IPS DF 6.9 (cell line): ENCODE results near the gene CYGB.
"Not testable (repeated sequence)": the region's sequence is repeated elsewhere in the genome, so short reads cannot be mapped to it uniquely, and the experiment has no call there.

Source experiments
- DNase-seq: peaks from one replicate; pipeline ENCODE4 v3.0.0-alpha.2; 2013; ENCODE audit warnings: low read depth, low spot score
- H3K27ac ChIP-seq: one replicate; pipeline ENCODE4 v1.5.1; 2013; ENCODE audit warnings: low read length, control low read depth
- H3K27me3 ChIP-seq: 2 replicates; pipeline ENCODE4 v1.6.1; 2013; ENCODE audit warnings: mild to moderate bottlenecking, low read length; ENCODE audit not compliant: control insufficient read depth, insufficient read depth
- H3K36me3 ChIP-seq: 2 replicates; pipeline ENCODE4 v1.6.1; 2013; ENCODE audit warnings: low read length; ENCODE audit not compliant: control insufficient read depth, insufficient read depth
- H3K4me1 ChIP-seq: 2 replicates; pipeline ENCODE4 v1.6.1; 2013; ENCODE audit warnings: low read length; ENCODE audit not compliant: control insufficient read depth, insufficient read depth
- H3K4me3 ChIP-seq: 2 replicates; pipeline ENCODE4 v1.5.1; 2013; ENCODE audit warnings: mild to moderate bottlenecking, low read length
- H3K9me3 ChIP-seq: 2 replicates; pipeline ENCODE4 v1.6.1; 2013; ENCODE audit warnings: low read length, inconsistent platforms; ENCODE audit not compliant: control insufficient read depth, insufficient read depth
- WGBS: extraction: QIAGEN DNeasy Blood & Tissue Kit; methylation state at CpG from one replicate; pipeline ENCODE4 v1.1.7; 2013; ENCODE audit warnings: mixed read lengths, missing lambda C conversion rate; ENCODE audit not compliant: insufficient read length, insufficient coverage; 5-methylcytosine and 5-hydroxymethylcytosine counted together

CYGB gene

DNA sequence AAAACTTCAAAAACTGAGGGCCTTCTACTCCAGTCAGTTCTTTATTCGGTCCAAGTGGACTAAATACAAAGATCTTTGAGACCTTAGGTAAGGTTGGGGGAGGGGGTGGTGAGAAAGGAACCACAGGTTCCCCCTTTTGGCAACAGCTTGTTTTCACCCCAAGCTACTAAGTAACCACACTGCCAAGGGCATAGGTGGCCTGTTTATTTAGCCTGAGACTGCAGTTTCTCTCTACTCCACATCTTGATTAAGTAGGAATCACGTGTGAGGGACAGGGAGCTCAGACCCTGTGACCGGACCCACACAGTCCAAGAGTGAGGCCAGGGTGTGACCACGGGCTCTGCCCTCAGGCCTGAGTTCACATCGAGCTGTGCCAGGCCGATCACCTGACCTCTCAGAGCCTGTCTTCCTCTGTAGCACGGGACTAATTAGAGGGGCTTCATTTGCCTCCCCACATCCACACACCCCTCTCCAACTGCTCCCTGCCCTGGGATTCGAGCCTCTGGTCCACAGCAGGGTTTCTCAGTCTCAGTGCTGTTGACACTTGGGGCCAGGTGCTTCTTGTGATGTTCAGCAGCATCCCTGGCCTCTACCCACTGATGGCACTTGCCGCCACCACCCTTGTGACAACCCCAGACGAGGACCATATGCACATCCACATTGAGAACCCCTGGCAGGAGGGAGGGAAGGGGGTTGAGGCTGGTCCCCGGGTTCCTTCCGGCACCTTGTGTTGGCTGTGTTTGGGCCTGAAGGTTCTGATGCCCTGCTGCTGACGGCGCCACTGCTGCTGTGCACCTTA, 30.3 kb upstream of the CYGB start:
- H3K27me3 ChIP-seq, result no peaks in the 10 kb centered on the region
- H3K4me1 ChIP-seq, result peaks cover 3% of the 10 kb centered on the region; the same call in 1 of the 2 replicates
- WGBS, result no CpG with 5 or more reads among the region's 14 CpGs
- no peaks in the 10 kb centered on the region for H3K9me3 ChIP-seq
- no peak for DNase-seq
- peaks cover 12% of the 10 kb centered on the region; the same call in 1 of the 2 replicates for H3K36me3 ChIP-seq
- H3K4me3 ChIP-seq, result no peak overlapping the region
- no peak overlapping the region for H3K27ac ChIP-seq

DNA sequence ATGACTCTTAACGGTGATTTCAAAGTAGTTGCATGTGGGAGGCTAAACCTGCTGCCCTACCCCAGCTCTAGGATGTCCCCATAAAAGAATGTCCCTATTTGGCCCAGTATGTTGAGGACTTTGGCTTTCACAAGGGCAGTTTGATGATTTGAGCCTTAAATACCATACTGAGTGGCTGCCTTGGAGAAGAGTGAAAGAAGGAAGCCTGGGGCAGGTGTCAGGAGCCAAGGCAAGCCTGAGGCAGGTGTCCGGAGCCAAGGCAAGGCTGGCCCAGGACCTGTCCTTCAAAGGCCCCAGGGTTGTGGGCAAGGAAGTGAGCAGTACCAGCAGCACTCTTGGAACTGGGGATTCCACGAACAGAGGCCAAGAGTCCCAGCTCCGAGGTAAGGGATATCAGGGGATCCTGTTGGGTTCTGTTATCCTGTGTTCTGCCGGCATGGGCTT, 29.5 kb upstream of the CYGB start:
- WGBS, result no CpG with 5 or more reads among the region's 5 CpGs
- Histone ChIP-seq H3K27ac (no peak overlapping the region), H3K36me3 (peaks cover 17% of the 10 kb centered on the region; the same call in 1 of the 2 replicates), H3K9me3 (no peaks in the 10 kb centered on the region), H3K4me3 (no peak overlapping the region), H3K27me3 (no peaks in the 10 kb centered on the region), H3K4me1 (peaks cover 3% of the 10 kb centered on the region; the same call in 1 of the 2 replicates)
- DNase-seq, result no peak

DNA sequence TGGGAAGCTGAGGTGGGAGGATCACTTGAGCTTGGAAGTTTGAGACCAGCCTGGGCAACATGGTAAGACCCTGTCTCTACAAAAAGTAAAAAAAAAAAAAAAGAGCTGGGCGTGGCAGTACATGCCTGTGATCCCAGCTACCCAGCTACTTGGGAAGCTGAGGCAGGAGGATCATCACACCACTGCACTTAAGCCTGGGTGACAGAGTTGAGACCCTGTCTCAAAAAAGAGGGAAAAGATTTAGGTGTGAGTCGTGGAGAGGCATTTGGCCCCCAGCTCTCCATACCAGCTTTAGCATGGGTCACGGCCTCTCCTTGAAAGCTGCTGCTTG, 29.1 kb upstream of the CYGB start:
- H3K4me3 ChIP-seq, result no peak overlapping the region
- no peak overlapping the region for H3K27ac ChIP-seq
- H3K27me3 ChIP-seq, result no peaks in the 10 kb centered on the region
- peaks cover 3% of the 10 kb centered on the region; the same call in 1 of the 2 replicates for H3K4me1 ChIP-seq
- peaks cover 21% of the 10 kb centered on the region; the same call in 1 of the 2 replicates for H3K36me3 ChIP-seq
- H3K9me3 ChIP-seq, result no peaks in the 10 kb centered on the region
- DNase-seq, result no peak
- WGBS, result no CpG with 5 or more reads among the region's 3 CpGs

DNA sequence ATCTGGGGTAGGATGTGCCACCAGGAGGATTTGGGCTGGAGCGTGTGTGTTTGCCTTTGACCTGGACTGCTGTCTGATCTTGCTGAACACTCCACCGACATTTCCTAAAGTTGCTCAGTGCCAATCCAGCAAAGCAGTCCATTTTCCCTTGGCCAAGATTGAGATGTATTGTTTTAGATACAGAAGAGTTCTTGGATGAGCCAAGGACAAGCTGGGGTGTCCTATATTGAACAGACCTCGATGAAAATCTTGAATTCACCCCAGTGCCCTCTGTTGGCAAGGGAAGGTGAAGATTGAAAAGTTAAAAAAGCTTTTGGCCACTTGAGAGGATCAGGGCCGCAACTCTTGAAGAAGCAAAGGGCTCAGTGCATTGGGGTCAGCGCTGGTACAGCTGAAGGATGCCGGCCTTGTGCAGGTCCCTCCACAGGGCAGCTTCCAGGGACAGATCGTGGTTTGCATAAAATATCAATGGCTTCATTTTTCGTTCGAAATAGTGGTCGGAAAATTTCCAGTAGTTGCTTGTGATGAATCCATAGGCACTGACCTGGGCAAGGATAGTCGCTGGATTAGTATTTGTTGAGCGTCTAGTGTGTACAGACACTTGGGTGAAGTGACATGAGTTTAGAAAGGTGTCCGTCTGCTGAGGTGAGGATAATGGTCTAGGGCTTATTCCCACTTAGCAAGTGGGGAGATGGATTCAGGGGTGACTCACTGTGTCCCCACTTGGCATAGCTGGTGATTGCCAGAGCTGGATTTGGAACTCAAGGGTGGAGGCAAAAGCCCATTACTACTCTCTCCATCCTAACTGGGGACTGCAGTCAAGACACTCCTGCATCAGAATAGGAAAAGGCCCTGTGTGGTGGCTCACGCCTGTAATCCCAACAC, 28.5 kb upstream of the CYGB start:
- Histone ChIP-seq H3K36me3 (peaks cover 21% of the 10 kb centered on the region; the same call in 1 of the 2 replicates), H3K4me1 (peaks cover 3% of the 10 kb centered on the region; the same call in 1 of the 2 replicates), H3K4me3 (no peak overlapping the region), H3K27ac (no peak overlapping the region), H3K9me3 (no peaks in the 10 kb centered on the region), H3K27me3 (no peaks in the 10 kb centered on the region)
- DNase-seq, result no peak
- no CpG with 5 or more reads among the region's 14 CpGs for WGBS

GRCh38 chr17:76564991-76565727, 27.6 kb upstream of the CYGB start:
- H3K36me3 ChIP-seq, result peaks cover 23% of the 10 kb centered on the region; the same call in 1 of the 2 replicates
- not testable (repeated sequence) for H3K27me3 ChIP-seq, H3K9me3 ChIP-seq, DNase-seq, H3K27ac ChIP-seq, H3K4me3 ChIP-seq, H3K4me1 ChIP-seq
- no CpG with 5 or more reads among the region's 8 CpGs for WGBS

- H3K4me3 ChIP-seq, DNase-seq, H3K4me1 ChIP-seq, H3K27me3 ChIP-seq, H3K9me3 ChIP-seq, H3K27ac ChIP-seq: not testable (repeated sequence)
- peaks cover 23% of the 10 kb centered on the region; the same call in 1 of the 2 replicates for H3K36me3 ChIP-seq
- no CpG with 5 or more reads among the region's 2 CpGs for WGBS
Observed at GRCh38 chr17:76563359-76563758, 25.9 kb upstream of the CYGB start.

DNA sequence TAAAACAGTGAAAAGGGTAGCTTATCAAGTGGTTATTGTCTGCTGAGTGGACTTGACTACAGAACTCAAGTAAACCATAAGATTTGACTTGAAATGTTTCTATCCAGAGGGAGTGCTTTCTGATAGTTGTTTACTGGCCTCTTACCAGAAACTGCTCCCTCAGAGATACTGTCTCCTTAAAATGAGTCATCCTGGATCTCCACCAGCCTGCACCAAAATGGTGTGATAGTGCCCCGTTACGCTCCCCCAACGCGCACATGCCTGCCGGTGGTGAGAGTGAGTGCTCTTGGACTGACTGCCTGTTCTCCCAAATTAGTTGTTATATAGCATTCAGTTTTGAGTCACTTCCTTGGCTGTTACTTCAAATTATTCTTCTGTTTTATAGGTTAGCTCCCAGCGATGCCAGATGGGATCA, 25.2 kb upstream of the CYGB start:
- no peak overlapping the region for H3K4me3 ChIP-seq
- H3K9me3 ChIP-seq, result no peaks in the 10 kb centered on the region
- no peaks in the 10 kb centered on the region for H3K27me3 ChIP-seq
- H3K36me3 ChIP-seq, result peaks cover 23% of the 10 kb centered on the region; the same call in 1 of the 2 replicates
- no peak for DNase-seq
- H3K27ac ChIP-seq, result no peak overlapping the region
- H3K4me1 ChIP-seq, result 0 out of 2 replicates have a peak, but pooled peaks cover 1% of the 10 kb centered on the region
- no CpG with 5 or more reads among the region's 6 CpGs for WGBS

GRCh38 chr17:76561799-76562268, 24.3 kb upstream of the CYGB start:
- no peak for DNase-seq
- peaks cover 23% of the 10 kb centered on the region; the same call in 1 of the 2 replicates for H3K36me3 ChIP-seq
- no peaks in the 10 kb centered on the region for H3K27me3 ChIP-seq
- no peaks in the 10 kb centered on the region for H3K4me1 ChIP-seq
- WGBS, result no CpG with 5 or more reads among the region's 5 CpGs
- H3K27ac ChIP-seq, result no peak overlapping the region
- H3K4me3 ChIP-seq, result no peak overlapping the region
- no peaks in the 10 kb centered on the region for H3K9me3 ChIP-seq

GRCh38 chr17:76561332-76561731, 23.8 kb upstream of the CYGB start:
- Histone ChIP-seq H3K36me3 (peaks cover 23% of the 10 kb centered on the region; the same call in 1 of the 2 replicates), H3K27me3 (no peaks in the 10 kb centered on the region), H3K4me3 (no peak overlapping the region), H3K27ac (no peak overlapping the region), H3K4me1 (no peaks in the 10 kb centered on the region), H3K9me3 (no peaks in the 10 kb centered on the region)
- DNase-seq, result no peak
- WGBS, result no CpG with 5 or more reads among the region's 7 CpGs

DNA sequence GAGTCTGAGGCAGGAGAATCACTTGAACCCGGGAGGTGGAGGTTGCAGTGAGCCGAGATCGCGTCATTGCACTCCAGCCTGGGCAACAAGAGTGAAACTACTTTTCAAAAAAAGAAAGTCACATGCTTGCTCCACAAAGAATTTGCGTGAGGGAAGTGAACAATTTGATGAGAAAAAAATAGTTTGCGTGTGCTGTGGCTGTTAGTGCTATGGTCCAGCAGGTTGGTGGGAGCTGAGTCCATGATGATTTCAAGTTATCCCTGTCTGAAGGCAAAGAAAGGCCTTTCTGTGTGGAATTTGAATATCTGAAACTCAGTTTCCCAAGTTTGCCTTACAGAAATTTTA, 23.3 kb upstream of the CYGB start:
- Histone ChIP-seq H3K36me3 (peaks cover 18% of the 10 kb centered on the region; the same call in 1 of the 2 replicates), H3K9me3 (no peaks in the 10 kb centered on the region), H3K4me1 (no peaks in the 10 kb centered on the region), H3K27me3 (no peaks in the 10 kb centered on the region), H3K4me3 (no peak overlapping the region), H3K27ac (no peak overlapping the region)
- no CpG with 5 or more reads among the region's 6 CpGs for WGBS
- no peak for DNase-seq
